CD8-positive, alpha-beta memory T cell (primary cell): ENCODE measurements around the gene PDSS2. TPM values are rescaled to one million over a fixed set of nuclear protein-coding genes. Genes with fewer than 3 reads are reported as not detected.

Source experiments
- CTCF ChIA-PET: fragments of 350-600 bp; sonication (Branson Sonifier 250); formaldehyde crosslinking; loops from one replicate; lab custom pipeline; 2021; ENCODE audit warnings: antibody characterized with exemption; lab: Charles Lee
- POLR2A ChIA-PET: fragments of 350-600 bp; sonication (Branson Sonifier 250); formaldehyde crosslinking; loops from one replicate; lab custom pipeline; 2021; ENCODE audit warnings: antibody characterized with exemption; lab: Charles Lee
- DNase-seq, 5 donors: peaks; one replicate each; pipeline versions ENCODE4 v3.0.0 to v3.0.0-alpha.2; 2020 to 2022; ENCODE audit warnings: mixed read lengths in 1 of 5
- H3K27ac ChIP-seq: one replicate; pipeline ENCODE4 v1.7.0; 2013; ENCODE audit warnings: low read depth, mild to moderate bottlenecking, low read length, moderate library complexity
- H3K27me3 ChIP-seq: 2 replicates; pipeline ENCODE4 v1.7.0; 2013; ENCODE audit warnings: low read length, mild to moderate bottlenecking; ENCODE audit not compliant: insufficient read depth, poor library complexity, severe bottlenecking
- H3K36me3 ChIP-seq: 2 replicates; pipeline ENCODE4 v1.7.0; 2013; ENCODE audit warnings: mild to moderate bottlenecking, low read length, moderate library complexity; ENCODE audit not compliant: insufficient read depth
- H3K4me1 ChIP-seq: 2 replicates; pipeline ENCODE4 v1.7.0; 2013; ENCODE audit warnings: mild to moderate bottlenecking, low read length, moderate library complexity; ENCODE audit not compliant: insufficient read depth
- H3K4me3 ChIP-seq: 2 replicates; pipeline ENCODE4 v1.7.0; 2013; ENCODE audit warnings: mild to moderate bottlenecking, low read length
- H3K9me3 ChIP-seq: 2 replicates; pipeline ENCODE4 v1.7.0; 2013; ENCODE audit warnings: mild to moderate bottlenecking, low read length
- H3K27ac Mint-ChIP-seq, 8 donors: one replicate each; pipeline ENCODE4 v1.8.0; 2020 to 2021; ENCODE audit warnings: mixed read lengths in 8 of 8, mild to moderate bottlenecking in 6 of 8, inconsistent platforms in 3 of 8, moderate library complexity in 3 of 8
- H3K27me3 Mint-ChIP-seq, 2 donors: one replicate each; pipeline ENCODE4 v1.8.0; 2020 to 2021; ENCODE audit warnings: mixed read lengths in 2 of 2, mild to moderate bottlenecking in 1 of 2, moderate library complexity in 1 of 2
- H3K36me3 Mint-ChIP-seq, 3 donors: one replicate each; pipeline ENCODE4 v1.8.0; 2020 to 2021; ENCODE audit warnings: mixed read lengths in 3 of 3, inconsistent platforms in 1 of 3, mild to moderate bottlenecking in 1 of 3
- H3K4me1 Mint-ChIP-seq, 3 donors: one replicate each; pipeline ENCODE4 v1.8.0; 2020 to 2021; ENCODE audit warnings: mixed read lengths in 3 of 3, inconsistent platforms in 1 of 3, mild to moderate bottlenecking in 1 of 3
- H3K4me3 Mint-ChIP-seq, 7 donors: one replicate each; pipeline ENCODE4 v1.8.0; 2020 to 2021; ENCODE audit warnings: mixed read lengths in 7 of 7, mild to moderate bottlenecking in 6 of 7, moderate library complexity in 4 of 7, inconsistent platforms in 2 of 7
- H3K9me3 Mint-ChIP-seq, 5 donors: one replicate each; pipeline ENCODE4 v1.8.0; 2020 to 2022; ENCODE audit warnings: mixed read lengths in 5 of 5, mild to moderate bottlenecking in 3 of 5, moderate library complexity in 2 of 5, inconsistent platforms in 1 of 5
- polyA plus RNA-seq: library from polyadenylated mRNA; unstranded; fragments of 300-500 nt; fragmentation: Illumina TruSeq; gene quantifications from one replicate; pipeline ENCODE4 v1.2.3, GENCODE V29; 2021
- total RNA-seq, 2 experiments: library from RNA; stranded (reverse); gene quantifications; one replicate each; pipeline ENCODE4 v1.2.3, GENCODE V29; 2021

The PDSS2 gene
- total and polyA plus RNA-seq, 3 experiments from 2014 or later, result 13.4 to 14.2 (median 13.7) TPM

GRCh38 chr6:107348224-107348623 lies 111.1 kb downstream of the PDSS2 start:
- H3K36me3 Mint-ChIP-seq, result no peaks in the 10 kb centered on the region
- Histone ChIP-seq H3K27ac (no peak overlapping the region), H3K36me3 (no peaks in the 10 kb centered on the region), H3K4me1 (no peaks in the 10 kb centered on the region), H3K4me3 (no peak overlapping the region), H3K9me3 (no peaks in the 10 kb centered on the region), H3K27me3 (no peaks in the 10 kb centered on the region)
- H3K4me3 Mint-ChIP-seq, result no peak overlapping the region
- no peaks in the 10 kb centered on the region for H3K9me3 Mint-ChIP-seq
- H3K27me3 Mint-ChIP-seq, result no peaks in the 10 kb centered on the region
- POLR2A ChIA-PET, result no interaction called here
- no peak for DNase-seq
- CTCF ChIA-PET, result no interaction called here
- no peaks in the 10 kb centered on the region for H3K4me1 Mint-ChIP-seq
- H3K27ac Mint-ChIP-seq, result no peak overlapping the region

- no peak overlapping the region for H3K27ac ChIP-seq
- H3K4me1 ChIP-seq, result no peaks in the 10 kb centered on the region
- Mint-ChIP-seq H3K4me3 (no peak overlapping the region), H3K4me1 (no peaks in the 10 kb centered on the region), H3K27me3 (no peaks in the 10 kb centered on the region), H3K9me3 (no peaks in the 10 kb centered on the region), H3K27ac (no peak overlapping the region), H3K36me3 (peaks cover 0 to 1% (median 0%) of the 10 kb centered on the region in 3 donors)
- no peaks in the 10 kb centered on the region for H3K27me3 ChIP-seq
- CTCF ChIA-PET, result interaction anchor here (0.5 kb wide), 1 partner anchor 139 kb away, joined by 3 read pairs; no protein-coding TSS in a partner anchor
- no peak for DNase-seq
- POLR2A ChIA-PET, result no interaction called here
- no peaks in the 10 kb centered on the region for H3K9me3 ChIP-seq
- H3K36me3 ChIP-seq, result no peaks in the 10 kb centered on the region
- no peak overlapping the region for H3K4me3 ChIP-seq
Measured at GRCh38 chr6:107345393-107345792, 114.0 kb downstream of the PDSS2 start.

DNA sequence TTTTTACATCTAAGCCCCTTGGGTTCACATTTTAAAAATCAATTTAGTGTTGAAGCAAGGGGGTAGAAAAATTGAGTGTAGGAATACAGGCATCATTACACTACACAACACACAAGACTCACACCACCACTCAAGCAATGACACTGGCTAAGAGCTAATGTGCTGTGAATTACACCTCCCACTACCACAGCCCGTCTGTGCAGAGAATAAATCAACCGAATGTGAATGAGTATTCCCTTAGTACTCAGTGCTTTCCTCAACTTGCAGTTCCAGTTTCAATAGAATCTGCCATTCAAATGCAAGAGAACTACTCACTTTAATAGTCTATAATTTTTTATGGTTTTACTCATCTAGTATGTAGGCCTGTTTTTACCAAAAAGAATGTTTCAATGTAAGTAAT lies 114.4 kb downstream of the PDSS2 start:
- Histone ChIP-seq H3K4me3 (no peak overlapping the region), H3K9me3 (no peaks in the 10 kb centered on the region), H3K4me1 (no peaks in the 10 kb centered on the region), H3K27me3 (no peaks in the 10 kb centered on the region), H3K36me3 (no peaks in the 10 kb centered on the region), H3K27ac (no peak overlapping the region)
- Mint-ChIP-seq H3K4me3 (no peak overlapping the region), H3K36me3 (peaks cover 0 to 1% (median 0%) of the 10 kb centered on the region in 3 donors), H3K27ac (no peak overlapping the region), H3K27me3 (no peaks in the 10 kb centered on the region), H3K4me1 (no peaks in the 10 kb centered on the region), H3K9me3 (no peaks in the 10 kb centered on the region)
- no peak for DNase-seq
- CTCF ChIA-PET, result no interaction called here
- POLR2A ChIA-PET, result no interaction called here

DNA sequence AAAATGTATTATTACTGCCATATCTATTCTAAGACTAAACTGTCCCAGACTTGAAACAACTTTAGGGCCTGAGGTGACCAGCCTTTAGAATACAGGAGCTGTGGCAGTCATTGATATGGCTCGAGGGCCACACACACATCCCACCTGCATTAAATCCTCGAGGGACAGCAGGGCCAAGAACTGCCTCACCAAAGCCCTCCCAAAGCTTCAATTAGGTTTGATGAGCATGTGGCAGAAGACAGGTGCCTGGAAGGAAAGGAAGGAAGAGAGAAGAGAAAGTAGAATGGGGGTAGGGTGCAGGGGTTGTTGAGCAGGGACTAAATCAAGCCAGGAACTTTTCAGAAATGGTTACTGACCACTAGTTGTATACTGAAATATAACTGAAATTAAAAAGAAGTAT lies 115.0 kb downstream of the PDSS2 start:
- Mint-ChIP-seq H3K27me3 (no peaks in the 10 kb centered on the region), H3K9me3 (no peaks in the 10 kb centered on the region), H3K36me3 (peaks cover 0 to 1% (median 0%) of the 10 kb centered on the region in 3 donors), H3K27ac (no peak overlapping the region), H3K4me1 (no peaks in the 10 kb centered on the region), H3K4me3 (no peak overlapping the region)
- no peak overlapping the region for H3K4me3 ChIP-seq
- no peak overlapping the region for H3K27ac ChIP-seq
- H3K36me3 ChIP-seq, result no peaks in the 10 kb centered on the region
- ChIA-PET POLR2A (no interaction called here), CTCF (no interaction called here)
- no peaks in the 10 kb centered on the region for H3K27me3 ChIP-seq
- DNase-seq, result no peak
- H3K9me3 ChIP-seq, result no peaks in the 10 kb centered on the region
- H3K4me1 ChIP-seq, result no peaks in the 10 kb centered on the region

DNA sequence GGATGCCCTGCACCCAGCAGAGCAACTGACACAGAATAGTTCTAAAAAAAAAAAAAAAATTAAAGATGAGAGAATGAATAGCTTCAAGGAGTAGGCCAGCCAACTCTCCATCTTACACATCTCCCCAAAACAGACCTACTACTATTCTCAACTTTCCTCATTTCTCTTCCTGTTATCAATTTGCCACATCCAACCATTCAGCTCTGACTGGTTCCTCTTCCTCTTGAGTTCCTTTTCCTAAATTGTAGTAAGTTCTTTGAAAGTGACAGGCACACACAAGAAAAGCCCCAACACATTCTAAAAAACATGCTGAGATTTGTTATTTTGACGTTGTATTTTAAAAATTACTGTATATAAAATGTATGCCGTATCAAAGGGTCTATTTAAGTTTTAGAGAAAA lies 117.2 kb downstream of the PDSS2 start:
- Histone ChIP-seq H3K27ac (no peak overlapping the region), H3K36me3 (no peaks in the 10 kb centered on the region), H3K4me1 (no peaks in the 10 kb centered on the region), H3K27me3 (no peaks in the 10 kb centered on the region), H3K4me3 (no peak overlapping the region), H3K9me3 (no peaks in the 10 kb centered on the region)
- Mint-ChIP-seq H3K9me3 (no peaks in the 10 kb centered on the region), H3K4me3 (no peak overlapping the region), H3K4me1 (no peaks in the 10 kb centered on the region), H3K27ac (no peak overlapping the region), H3K27me3 (no peaks in the 10 kb centered on the region), H3K36me3 (peaks cover 0 to 1% (median 0%) of the 10 kb centered on the region in 3 donors)
- ChIA-PET POLR2A (no interaction called here), CTCF (no interaction called here)
- DNase-seq, result no peak

DNA sequence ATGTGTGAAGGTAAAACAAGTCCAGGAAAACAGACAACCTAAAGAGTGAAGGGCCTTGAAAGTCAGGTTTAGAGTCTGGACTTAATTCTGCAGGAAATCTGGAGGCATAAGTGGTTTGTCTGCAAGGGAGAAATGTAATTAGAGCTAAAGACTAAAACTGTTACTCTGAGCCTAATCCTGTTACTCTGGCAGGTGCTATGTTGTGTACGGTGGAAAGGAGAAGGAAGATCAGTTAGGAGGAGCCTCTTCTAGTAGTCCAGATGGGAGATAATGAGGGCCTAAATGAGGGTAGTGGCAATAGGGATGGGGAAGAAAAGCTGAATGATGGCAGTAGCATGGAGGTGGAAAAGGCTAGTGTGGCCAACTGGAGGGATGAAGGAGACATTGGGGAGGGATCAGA lies 118.5 kb downstream of the PDSS2 start:
- H3K9me3 Mint-ChIP-seq, result no peaks in the 10 kb centered on the region
- no peaks in the 10 kb centered on the region for H3K4me1 ChIP-seq
- no peaks in the 10 kb centered on the region for H3K27me3 Mint-ChIP-seq
- no peak overlapping the region for H3K27ac ChIP-seq
- H3K36me3 Mint-ChIP-seq, result peaks cover 0 to 1% (median 0%) of the 10 kb centered on the region in 3 donors
- no peaks in the 10 kb centered on the region for H3K9me3 ChIP-seq
- H3K27me3 ChIP-seq, result no peaks in the 10 kb centered on the region
- ChIA-PET CTCF (interaction anchor here (0.8 kb wide), 1 partner anchor 333 kb away, joined by 3 read pairs; no protein-coding TSS in a partner anchor), POLR2A (no interaction called here)
- H3K36me3 ChIP-seq, result no peaks in the 10 kb centered on the region
- H3K4me1 Mint-ChIP-seq, result no peaks in the 10 kb centered on the region
- H3K27ac Mint-ChIP-seq, result no peak overlapping the region
- no peak overlapping the region for H3K4me3 Mint-ChIP-seq
- H3K4me3 ChIP-seq, result no peak overlapping the region
- no peak for DNase-seq

GRCh38 chr6:107337191-107337741 lies 122.1 kb downstream of the PDSS2 start:
- CTCF ChIA-PET, result no interaction called here
- no peak overlapping the region for H3K4me3 Mint-ChIP-seq
- H3K36me3 ChIP-seq, result no peaks in the 10 kb centered on the region
- H3K27ac Mint-ChIP-seq, result no peak overlapping the region
- H3K4me1 ChIP-seq, result no peaks in the 10 kb centered on the region
- no peaks in the 10 kb centered on the region for H3K27me3 ChIP-seq
- peaks cover 0 to 2% (median 0%) of the 10 kb centered on the region in 3 donors for H3K4me1 Mint-ChIP-seq
- no peaks in the 10 kb centered on the region for H3K9me3 Mint-ChIP-seq
- no peak overlapping the region for H3K4me3 ChIP-seq
- no peak overlapping the region for H3K27ac ChIP-seq
- H3K9me3 ChIP-seq, result no peaks in the 10 kb centered on the region
- POLR2A ChIA-PET, result no interaction called here
- H3K36me3 Mint-ChIP-seq, result peaks cover 7 to 12% (median 11%) of the 10 kb centered on the region in 3 donors
- no peaks in the 10 kb centered on the region for H3K27me3 Mint-ChIP-seq
- no peak for DNase-seq

DNA sequence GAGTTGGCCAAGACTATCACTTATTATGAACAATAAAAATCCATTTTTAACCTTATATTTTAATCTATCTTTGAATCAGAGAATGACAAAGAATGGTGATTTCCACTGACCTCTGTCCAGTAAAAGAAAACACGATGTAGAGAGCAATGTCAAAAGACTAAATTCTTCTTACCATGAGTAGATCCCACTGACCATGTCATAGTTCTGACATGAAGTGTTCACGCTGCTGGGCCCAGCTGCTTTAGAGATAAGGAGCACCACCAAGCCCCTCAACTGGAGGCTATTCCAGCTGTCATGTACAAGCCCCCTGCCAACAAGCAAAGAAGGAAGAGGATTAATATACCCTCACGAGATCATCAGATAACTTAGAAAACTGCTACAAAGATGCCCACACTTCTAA lies 125.3 kb downstream of the PDSS2 start:
- Mint-ChIP-seq H3K4me1 (peaks cover 13 to 18% (median 17%) of the 10 kb centered on the region in 3 donors), H3K4me3 (no peak overlapping the region), H3K9me3 (no peaks in the 10 kb centered on the region), H3K27ac (no peak overlapping the region), H3K36me3 (peaks cover 14 to 17% (median 14%) of the 10 kb centered on the region in 3 donors), H3K27me3 (no peaks in the 10 kb centered on the region)
- CTCF ChIA-PET, result no interaction called here
- no peaks in the 10 kb centered on the region for H3K36me3 ChIP-seq
- POLR2A ChIA-PET, result no interaction called here
- H3K27me3 ChIP-seq, result no peaks in the 10 kb centered on the region
- H3K4me3 ChIP-seq, result no peak overlapping the region
- H3K4me1 ChIP-seq, result peaks cover 7% of the 10 kb centered on the region
- DNase-seq, result no peak
- no peak overlapping the region for H3K27ac ChIP-seq
- H3K9me3 ChIP-seq, result no peaks in the 10 kb centered on the region
